Measurements from ENCODE around the gene CFAP100. TPM values are rescaled to one million over a fixed set of nuclear protein-coding genes. Genes with fewer than 3 reads are reported as not detected.

CFAP100 gene
- total RNA-seq, 1 donor from 2014 or later: not detected

DNA sequence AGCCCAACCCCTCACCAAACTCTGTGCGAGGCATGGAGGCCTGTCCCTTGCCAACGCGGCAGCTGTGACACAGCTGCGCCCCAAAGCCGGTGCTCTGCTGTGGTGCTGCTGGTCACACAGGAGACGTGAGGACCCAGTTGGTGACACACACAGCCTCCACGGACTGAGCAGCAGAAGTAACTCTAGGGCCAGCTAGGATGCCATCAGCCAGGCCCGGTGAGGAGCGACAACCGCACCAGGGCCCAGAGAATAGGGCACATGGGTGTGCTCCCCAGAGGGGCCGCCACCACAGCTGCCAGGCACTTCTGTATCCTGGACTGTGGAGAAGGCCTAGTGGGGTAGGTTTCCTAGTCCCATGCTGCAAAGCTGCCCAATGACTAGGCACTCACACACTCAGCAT is 70.3 kb downstream of the CFAP100 start:
- peaks cover 50% of the 10 kb centered on the region for H3K36me3 ChIP-seq (ENCODE audit: insufficient read depth, low read length)
- FAIRE-seq: no peak
- no peaks in the 10 kb centered on the region for H3K9me3 ChIP-seq (ENCODE audit: insufficient read depth, low read depth, low read length)
- Mint-ChIP-seq H3K9me3 (ENCODE audit: unreplicated experiment) (no peaks in the 10 kb centered on the region), H3K4me1 (ENCODE audit: low read depth, unreplicated experiment) (peaks cover 13% of the 10 kb centered on the region), H3K27ac (ENCODE audit: unreplicated experiment) (no peak overlapping the region), H3K36me3 (ENCODE audit: low read depth, unreplicated experiment) (peaks cover 27% of the 10 kb centered on the region), H3K27me3 (ENCODE audit: low read depth, unreplicated experiment) (no peaks in the 10 kb centered on the region), H3K4me3 (ENCODE audit: unreplicated experiment) (no peak overlapping the region)
- peaks cover 29% of the 10 kb centered on the region for H3K79me2 ChIP-seq (ENCODE audit: insufficient read depth, low read length)
- TF ChIP-seq, protein P1, sequence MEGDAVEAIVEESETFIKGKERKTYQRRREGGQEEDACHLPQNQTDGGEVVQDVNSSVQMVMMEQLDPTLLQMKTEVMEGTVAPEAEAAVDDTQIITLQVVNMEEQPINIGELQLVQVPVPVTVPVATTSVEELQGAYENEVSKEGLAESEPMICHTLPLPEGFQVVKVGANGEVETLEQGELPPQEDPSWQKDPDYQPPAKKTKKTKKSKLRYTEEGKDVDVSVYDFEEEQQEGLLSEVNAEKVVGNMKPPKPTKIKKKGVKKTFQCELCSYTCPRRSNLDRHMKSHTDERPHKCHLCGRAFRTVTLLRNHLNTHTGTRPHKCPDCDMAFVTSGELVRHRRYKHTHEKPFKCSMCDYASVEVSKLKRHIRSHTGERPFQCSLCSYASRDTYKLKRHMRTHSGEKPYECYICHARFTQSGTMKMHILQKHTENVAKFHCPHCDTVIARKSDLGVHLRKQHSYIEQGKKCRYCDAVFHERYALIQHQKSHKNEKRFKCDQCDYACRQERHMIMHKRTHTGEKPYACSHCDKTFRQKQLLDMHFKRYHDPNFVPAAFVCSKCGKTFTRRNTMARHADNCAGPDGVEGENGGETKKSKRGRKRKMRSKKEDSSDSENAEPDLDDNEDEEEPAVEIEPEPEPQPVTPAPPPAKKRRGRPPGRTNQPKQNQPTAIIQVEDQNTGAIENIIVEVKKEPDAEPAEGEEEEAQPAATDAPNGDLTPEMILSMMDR (IDR thresholded peaks at IDR 0.05; ENCODE audit: insufficient read depth, low read depth, low read length): no peak
- no peak for TF ChIP-seq EZH2 (IDR thresholded peaks at IDR 0.05; ENCODE audit: insufficient read depth, low read length)
- no peak overlapping the region for H3K4me3 ChIP-seq (ENCODE audit: insufficient read depth, low read depth, low read length)
- H3K4me1 ChIP-seq (ENCODE audit: insufficient read depth, low read length): no peaks in the 10 kb centered on the region
- no peak overlapping the region for H2AFZ ChIP-seq (ENCODE audit: low read depth, low read length)
- no peak overlapping the region for H3K9ac ChIP-seq (ENCODE audit: low read length)
- no peak overlapping the region for H3K27ac ChIP-seq (ENCODE audit: low read depth, low read length)
- DNase-seq (ENCODE audit: low read depth): no peak
- H4K20me1 ChIP-seq (ENCODE audit: insufficient read depth, low read length): peaks cover 77% of the 10 kb centered on the region
- H3K27me3 ChIP-seq (ENCODE audit: insufficient read depth, low read length): no peaks in the 10 kb centered on the region
- no peak overlapping the region for H3K4me2 ChIP-seq (ENCODE audit: low read length)

DNA sequence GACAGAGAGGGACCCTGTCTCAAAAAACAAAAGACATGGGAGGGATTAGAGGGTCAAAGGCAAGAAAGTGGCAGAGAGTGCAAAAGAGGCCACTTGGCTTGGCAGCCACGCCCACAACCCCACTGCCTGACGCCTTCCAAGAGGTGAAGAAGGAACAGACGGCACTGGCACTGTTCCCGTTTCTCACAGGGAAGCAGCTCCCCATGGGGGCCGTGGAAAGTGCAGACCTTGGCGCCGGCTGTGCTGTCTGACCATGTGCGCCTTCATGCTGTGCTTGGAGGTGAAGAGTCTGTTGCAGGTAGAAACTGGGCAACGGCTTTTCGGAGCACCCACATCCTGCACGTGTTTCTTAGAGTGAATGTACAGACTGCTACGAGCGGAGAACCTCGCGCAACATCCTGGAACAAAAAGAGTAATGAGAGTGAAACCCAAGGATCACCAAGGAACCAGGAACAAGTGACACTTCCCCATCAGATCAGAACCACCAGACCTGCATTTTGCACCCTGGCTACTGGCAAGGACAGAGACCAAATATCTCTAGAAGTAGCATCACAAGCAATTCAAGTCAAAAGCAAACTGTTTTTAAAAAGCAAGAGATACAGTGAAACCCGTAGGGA is 71.3 kb downstream of the CFAP100 start:
- Histone ChIP-seq H3K9me3 (ENCODE audit: insufficient read depth, low read depth, low read length) (no peaks in the 10 kb centered on the region), H3K4me3 (ENCODE audit: insufficient read depth, low read depth, low read length) (no peak overlapping the region), H3K4me2 (ENCODE audit: low read length) (no peak overlapping the region), H3K4me1 (ENCODE audit: insufficient read depth, low read length) (no peaks in the 10 kb centered on the region), H3K36me3 (ENCODE audit: insufficient read depth, low read length) (peaks cover 50% of the 10 kb centered on the region), H3K27ac (ENCODE audit: low read depth, low read length) (no peak overlapping the region), H3K79me2 (ENCODE audit: insufficient read depth, low read length) (peaks cover 34% of the 10 kb centered on the region), H3K27me3 (ENCODE audit: insufficient read depth, low read length) (no peaks in the 10 kb centered on the region), H4K20me1 (ENCODE audit: insufficient read depth, low read length) (peaks cover 80% of the 10 kb centered on the region), H2AFZ (ENCODE audit: low read depth, low read length) (no peak overlapping the region), H3K9ac (ENCODE audit: low read length) (no peak overlapping the region)
- H3K27ac Mint-ChIP-seq (ENCODE audit: unreplicated experiment): no peak overlapping the region
- no peaks in the 10 kb centered on the region for H3K9me3 Mint-ChIP-seq (ENCODE audit: unreplicated experiment)
- no peak for TF ChIP-seq EZH2 (IDR thresholded peaks at IDR 0.05; ENCODE audit: insufficient read depth, low read length)
- TF ChIP-seq, protein P1 (IDR thresholded peaks at IDR 0.05; ENCODE audit: insufficient read depth, low read depth, low read length): no peak
- H3K36me3 Mint-ChIP-seq (ENCODE audit: low read depth, unreplicated experiment): peaks cover 31% of the 10 kb centered on the region
- no peak for DNase-seq (ENCODE audit: low read depth)
- no peak for FAIRE-seq
- no peak overlapping the region for H3K4me3 Mint-ChIP-seq (ENCODE audit: unreplicated experiment)
- H3K27me3 Mint-ChIP-seq (ENCODE audit: low read depth, unreplicated experiment): no peaks in the 10 kb centered on the region
- H3K4me1 Mint-ChIP-seq (ENCODE audit: low read depth, unreplicated experiment): peaks cover 13% of the 10 kb centered on the region

GRCh38 chr3:126466886-126467610 is 72.3 kb downstream of the CFAP100 start:
- H3K9me3 ChIP-seq (ENCODE audit: insufficient read depth, low read depth, low read length): no peaks in the 10 kb centered on the region
- TF ChIP-seq, protein P1 (IDR thresholded peaks at IDR 0.05; ENCODE audit: insufficient read depth, low read depth, low read length): no peak
- TF ChIP-seq EZH2 (IDR thresholded peaks at IDR 0.05; ENCODE audit: insufficient read depth, low read length): no peak
- no peak overlapping the region for H3K27ac ChIP-seq (ENCODE audit: low read depth, low read length)
- H3K36me3 ChIP-seq (ENCODE audit: insufficient read depth, low read length): peaks cover 49% of the 10 kb centered on the region
- H3K4me3 ChIP-seq (ENCODE audit: insufficient read depth, low read depth, low read length): no peak overlapping the region
- Mint-ChIP-seq H3K4me3 (ENCODE audit: unreplicated experiment) (no peak overlapping the region), H3K36me3 (ENCODE audit: low read depth, unreplicated experiment) (peaks cover 24% of the 10 kb centered on the region), H3K4me1 (ENCODE audit: low read depth, unreplicated experiment) (peaks cover 15% of the 10 kb centered on the region), H3K27ac (ENCODE audit: unreplicated experiment) (no peak overlapping the region), H3K9me3 (ENCODE audit: unreplicated experiment) (no peaks in the 10 kb centered on the region), H3K27me3 (ENCODE audit: low read depth, unreplicated experiment) (no peaks in the 10 kb centered on the region)
- peaks cover 45% of the 10 kb centered on the region for H3K79me2 ChIP-seq (ENCODE audit: insufficient read depth, low read length)
- no peak for DNase-seq (ENCODE audit: low read depth)
- H3K27me3 ChIP-seq (ENCODE audit: insufficient read depth, low read length): no peaks in the 10 kb centered on the region
- no peak overlapping the region for H3K4me2 ChIP-seq (ENCODE audit: low read length)
- FAIRE-seq: no peak
- no peak overlapping the region for H2AFZ ChIP-seq (ENCODE audit: low read depth, low read length)
- H3K4me1 ChIP-seq (ENCODE audit: insufficient read depth, low read length): peaks cover 3% of the 10 kb centered on the region
- H3K9ac ChIP-seq (ENCODE audit: low read length): no peak overlapping the region
- H4K20me1 ChIP-seq (ENCODE audit: insufficient read depth, low read length): peaks cover 88% of the 10 kb centered on the region
